Thyroid gland (tissue), 4 donors: ENCODE measurements around the gene GLCE.

Experiments used
- POLR2A ChIP-seq, 2 donors: fragments of 450-650 bp; IDR thresholded peaks; one replicate each; pipeline ENCODE4 v1.6.1; 2017; ENCODE audit warnings: antibody characterized with exemption in 2 of 2, mild to moderate bottlenecking in 2 of 2, moderate library complexity in 1 of 2
- TF ChIP-seq, protein P1 (sequence below), 6 experiments: fragments of 200-600 bp in 3 of 6; fragments of 450-650 bp in 3 of 6; sonication (generic) in 3 of 6; IDR thresholded peaks; one replicate each; pipeline ENCODE4 v1.5.1; 2016 to 2019; ENCODE audit warnings: antibody characterized with exemption in 6 of 6, mild to moderate bottlenecking in 2 of 6, inconsistent platforms in 1 of 6, moderate library complexity in 1 of 6

- TF ChIP-seq POLR2A (IDR thresholded peaks at IDR 0.05): no peak
- TF ChIP-seq, protein P1, sequence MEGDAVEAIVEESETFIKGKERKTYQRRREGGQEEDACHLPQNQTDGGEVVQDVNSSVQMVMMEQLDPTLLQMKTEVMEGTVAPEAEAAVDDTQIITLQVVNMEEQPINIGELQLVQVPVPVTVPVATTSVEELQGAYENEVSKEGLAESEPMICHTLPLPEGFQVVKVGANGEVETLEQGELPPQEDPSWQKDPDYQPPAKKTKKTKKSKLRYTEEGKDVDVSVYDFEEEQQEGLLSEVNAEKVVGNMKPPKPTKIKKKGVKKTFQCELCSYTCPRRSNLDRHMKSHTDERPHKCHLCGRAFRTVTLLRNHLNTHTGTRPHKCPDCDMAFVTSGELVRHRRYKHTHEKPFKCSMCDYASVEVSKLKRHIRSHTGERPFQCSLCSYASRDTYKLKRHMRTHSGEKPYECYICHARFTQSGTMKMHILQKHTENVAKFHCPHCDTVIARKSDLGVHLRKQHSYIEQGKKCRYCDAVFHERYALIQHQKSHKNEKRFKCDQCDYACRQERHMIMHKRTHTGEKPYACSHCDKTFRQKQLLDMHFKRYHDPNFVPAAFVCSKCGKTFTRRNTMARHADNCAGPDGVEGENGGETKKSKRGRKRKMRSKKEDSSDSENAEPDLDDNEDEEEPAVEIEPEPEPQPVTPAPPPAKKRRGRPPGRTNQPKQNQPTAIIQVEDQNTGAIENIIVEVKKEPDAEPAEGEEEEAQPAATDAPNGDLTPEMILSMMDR (IDR thresholded peaks at IDR 0.05): no peak
Measured at GRCh38 chr15:69290346-69291164, 130.1 kb downstream of the GLCE start.
